SW480 (cell line): ENCODE results near the gene SMG6.

Experiments
- DNase-seq: peaks from one replicate; pipeline ENCODE4 v3.0.0-alpha.2; 2016; ENCODE audit warnings: low spot score

SMG6 gene

DNA sequence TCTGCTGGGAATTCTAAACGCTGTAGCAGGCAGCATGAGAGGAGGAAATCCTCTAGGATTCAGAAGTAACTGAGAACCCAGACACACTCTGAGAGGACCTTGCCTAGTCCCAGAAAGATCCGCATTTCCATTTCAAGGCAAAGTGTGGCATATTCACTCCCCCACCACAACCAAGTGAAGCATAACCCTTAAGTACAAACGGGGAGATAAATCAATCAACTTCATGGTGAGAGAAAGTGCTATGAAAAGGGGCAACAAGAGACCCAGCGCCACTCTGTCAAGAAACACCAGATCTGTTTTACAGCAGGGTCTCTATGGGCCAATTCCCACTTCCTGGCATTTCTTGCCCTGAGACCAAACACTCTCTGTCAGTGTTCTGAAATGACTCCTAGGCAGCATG, 68.3 kb downstream of the SMG6 start:
- DNase-seq = no peak

- DNase-seq = no peak
These were observed 70.1 kb downstream of the SMG6 start for GRCh38 chr17:2233441-2233947.

GRCh38 chr17:2232244-2232638, 71.3 kb downstream of the SMG6 start:
- DNase-seq = no peak

DNA sequence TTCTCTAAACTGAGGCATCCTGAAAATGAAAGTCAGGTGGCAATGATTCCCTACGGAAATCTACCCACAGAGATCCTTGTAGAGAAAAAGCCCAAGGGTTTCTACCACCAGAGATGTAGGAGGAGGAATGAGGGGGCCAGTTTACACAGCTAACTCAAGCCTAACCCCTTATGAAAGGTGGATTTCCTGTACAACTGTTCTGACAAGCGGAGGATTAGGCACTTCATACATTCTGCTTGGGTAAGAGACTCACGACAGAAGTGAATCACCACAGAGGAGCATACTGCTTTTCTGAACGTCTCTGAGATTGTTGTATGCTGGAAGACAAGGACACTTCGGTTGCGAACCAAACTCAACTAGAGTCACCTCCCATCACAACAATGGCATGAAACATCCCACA, 72.7 kb downstream of the SMG6 start:
- no peak for DNase-seq

- DNase-seq = no peak
These were observed 76.4 kb downstream of the SMG6 start for GRCh38 chr17:2227025-2227699.

- no peak for DNase-seq
These were observed 80.0 kb downstream of the SMG6 start for GRCh38 chr17:2223617-2223927.

DNA sequence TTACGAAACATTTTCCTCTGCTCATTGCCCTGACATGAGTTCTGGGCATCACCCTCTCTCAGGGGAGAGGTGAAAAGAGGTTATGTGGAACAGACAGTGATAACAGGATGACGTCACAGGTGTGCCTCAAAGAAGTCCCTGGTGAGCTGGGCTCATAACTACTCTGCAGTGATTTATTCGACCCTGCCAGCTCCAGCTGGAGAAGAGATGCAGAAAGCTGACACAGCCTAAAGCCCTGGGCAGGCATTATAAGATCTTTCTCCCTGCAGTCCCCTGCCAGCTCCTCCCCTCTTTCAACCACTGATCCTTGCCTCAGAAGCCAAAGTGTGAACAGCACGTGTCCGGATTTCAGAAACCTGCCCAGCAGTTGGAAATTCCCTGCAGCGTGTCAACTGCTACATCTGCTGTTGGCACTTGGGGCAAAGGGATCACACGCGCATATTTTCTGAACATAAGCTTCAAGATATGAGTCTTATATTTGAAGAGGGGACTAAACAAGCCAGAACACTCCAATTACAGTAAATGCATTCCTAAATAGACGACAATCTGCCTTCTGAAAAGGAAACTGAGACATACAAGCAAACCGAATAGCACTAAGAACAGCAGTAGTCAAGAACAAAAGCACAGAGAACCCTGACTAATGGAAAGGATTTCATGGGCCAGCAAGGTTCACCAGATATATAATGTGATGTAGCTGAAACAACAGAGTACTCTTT, 80.5 kb downstream of the SMG6 start:
- DNase-seq = no peak

DNA sequence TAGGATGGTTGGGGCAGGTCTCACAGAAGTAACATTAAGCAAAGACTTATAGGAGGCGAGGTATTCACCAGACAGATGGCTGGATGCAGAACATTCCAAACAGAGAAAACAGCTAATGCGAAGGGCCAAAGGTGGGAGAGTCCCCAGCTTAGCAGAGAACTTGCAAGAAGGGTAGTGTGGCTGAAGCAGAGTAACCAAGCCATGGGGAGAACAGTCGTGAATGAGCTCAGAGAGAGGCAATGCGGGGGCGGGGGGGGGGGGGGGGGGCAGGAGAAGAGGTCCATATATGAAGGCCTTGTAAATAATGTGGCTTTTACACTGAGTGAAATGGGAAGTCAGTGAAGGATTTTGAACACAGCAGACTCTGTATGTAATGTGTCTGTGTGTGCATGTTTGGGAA, 81.3 kb downstream of the SMG6 start:
- DNase-seq = no peak

GRCh38 chr17:2218426-2218825, 85.2 kb downstream of the SMG6 start:
- DNase-seq = no peak

GRCh38 chr17:2215616-2216364, 87.8 kb downstream of the SMG6 start:
- no peak for DNase-seq

- no peak for DNase-seq
These were observed 88.5 kb downstream of the SMG6 start for GRCh38 chr17:2214929-2215615.

DNA sequence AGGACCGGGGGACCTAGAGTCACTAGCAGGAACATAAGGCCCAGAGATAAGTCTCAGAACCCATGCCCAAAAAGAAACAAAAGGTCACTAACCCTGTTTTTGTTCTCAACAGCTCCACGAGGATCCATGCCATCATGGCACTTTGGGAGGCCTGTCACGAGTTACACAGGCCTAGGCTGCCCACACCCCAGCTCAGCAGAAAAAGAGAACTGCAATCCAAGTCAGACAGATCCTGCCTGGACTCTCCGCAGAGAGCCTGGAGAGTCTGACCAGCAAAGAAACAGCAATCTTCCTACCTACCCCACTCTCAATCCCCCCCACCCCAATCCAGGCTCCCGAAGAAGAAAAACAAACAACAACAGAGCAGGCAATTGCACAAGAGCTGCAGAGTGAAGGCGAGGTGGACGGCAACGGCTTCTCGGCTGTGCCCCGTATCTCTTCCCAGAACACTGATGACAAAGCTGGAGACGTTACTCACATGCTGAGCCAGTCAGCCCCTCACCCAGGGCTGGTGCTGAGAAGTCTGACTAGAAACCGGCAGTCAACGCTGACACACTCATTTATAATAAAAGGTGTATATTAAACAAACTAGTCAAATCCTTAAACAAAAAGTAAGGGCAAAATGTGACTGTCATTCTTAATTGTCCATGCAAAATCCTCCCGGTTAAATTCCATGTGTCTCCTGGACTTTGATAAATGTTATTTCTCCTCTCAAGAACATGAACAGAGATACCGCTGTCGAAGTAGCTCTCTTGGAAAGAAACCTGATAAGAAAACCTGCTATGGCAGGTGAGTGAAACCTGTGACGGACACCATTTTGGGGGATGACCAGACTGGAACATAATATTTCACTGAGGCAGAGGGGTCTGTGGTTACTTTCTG, 89.3 kb downstream of the SMG6 start:
- no peak for DNase-seq

DNA sequence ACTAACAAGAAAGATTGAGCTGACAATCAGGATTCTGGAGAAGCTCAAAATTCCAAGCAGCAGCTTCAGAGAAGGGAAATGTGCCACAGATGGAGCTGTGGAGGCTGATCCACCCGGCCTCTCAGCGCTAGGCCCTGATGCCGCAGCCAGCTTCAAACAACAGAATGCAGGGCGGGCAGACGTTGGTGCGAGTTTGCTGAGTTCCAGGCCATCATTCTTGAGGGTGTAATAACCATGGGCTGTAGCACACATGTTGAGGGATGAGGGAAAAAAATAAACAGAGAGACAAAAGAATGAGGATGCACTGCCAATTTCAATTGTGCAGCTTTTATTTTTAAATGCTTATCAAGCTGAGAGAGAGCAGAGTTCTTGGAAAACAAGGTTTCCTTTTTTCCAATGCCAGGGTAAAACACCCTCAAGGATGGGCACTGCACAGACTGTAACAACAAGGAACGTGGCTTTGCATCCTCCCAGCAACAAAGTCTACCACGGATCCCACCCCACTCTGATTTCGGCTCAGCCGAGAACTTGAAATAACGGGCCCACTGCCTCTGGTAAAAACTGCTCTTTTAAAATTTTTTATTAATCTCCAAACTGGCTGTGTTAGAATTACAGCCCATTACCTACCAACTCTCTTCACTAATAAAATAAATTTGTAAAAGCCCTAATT, 90.2 kb downstream of the SMG6 start:
- DNase-seq = no peak

DNA sequence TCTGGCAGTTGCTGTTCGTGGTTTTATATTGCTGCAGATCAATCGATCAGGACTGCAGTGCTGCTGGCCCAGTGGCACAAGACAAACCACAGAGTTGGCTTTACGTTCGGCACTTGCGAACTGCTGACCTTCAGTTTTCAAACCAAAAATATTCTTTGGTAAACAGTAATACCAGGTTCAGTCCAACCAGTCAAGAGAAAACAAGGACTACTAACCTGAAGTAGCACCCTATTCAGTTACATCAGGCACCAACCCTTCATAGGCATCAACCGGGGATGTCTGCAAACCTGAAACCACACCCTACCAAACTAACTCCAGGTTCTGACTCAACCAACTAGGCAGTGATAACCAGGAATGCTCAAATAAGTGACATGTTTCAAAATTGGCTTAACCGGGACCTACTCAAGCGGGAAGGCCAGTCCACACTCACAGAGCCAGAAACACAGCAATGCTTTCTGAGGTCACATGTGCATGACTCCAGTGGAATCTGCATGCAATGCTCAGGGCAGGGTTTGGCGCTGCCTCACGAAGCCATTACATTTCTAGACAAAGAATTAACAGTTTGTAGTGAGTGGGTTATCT, 91.1 kb downstream of the SMG6 start:
- DNase-seq = no peak

DNA sequence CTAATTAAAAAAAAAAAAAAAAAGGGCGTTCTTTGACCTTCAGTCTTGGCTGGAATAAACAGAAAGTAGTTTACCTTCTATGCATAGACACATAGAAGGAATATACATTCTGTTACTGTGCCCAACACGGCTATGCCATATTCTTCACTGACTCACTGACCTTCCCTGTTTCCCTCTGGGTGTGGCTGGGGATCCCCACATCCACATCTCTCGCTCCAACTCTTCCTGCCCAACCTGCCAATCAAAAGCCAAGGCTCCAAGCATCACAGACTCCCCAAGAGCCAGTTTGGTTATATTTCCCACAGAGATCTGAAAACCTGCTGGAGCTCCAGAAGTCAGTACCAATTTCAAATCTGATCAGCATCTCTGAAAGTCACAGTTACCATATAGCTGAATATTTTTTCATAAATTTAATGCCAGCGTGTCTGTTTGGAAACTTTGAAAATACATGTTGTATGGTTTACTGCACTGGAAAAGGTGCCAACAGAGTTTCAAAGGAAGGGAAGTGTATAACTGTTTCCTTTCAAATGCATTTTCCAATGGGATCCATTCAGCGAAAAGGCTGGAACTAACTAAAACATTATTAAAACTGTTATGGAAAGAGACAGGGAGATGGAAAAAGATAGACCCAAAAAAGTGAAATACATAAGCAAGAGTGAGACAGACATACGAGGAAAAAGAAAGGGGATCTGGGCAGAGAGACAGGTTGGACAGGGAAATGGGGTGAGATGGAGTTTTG, 91.8 kb downstream of the SMG6 start:
- no peak for DNase-seq

DNA sequence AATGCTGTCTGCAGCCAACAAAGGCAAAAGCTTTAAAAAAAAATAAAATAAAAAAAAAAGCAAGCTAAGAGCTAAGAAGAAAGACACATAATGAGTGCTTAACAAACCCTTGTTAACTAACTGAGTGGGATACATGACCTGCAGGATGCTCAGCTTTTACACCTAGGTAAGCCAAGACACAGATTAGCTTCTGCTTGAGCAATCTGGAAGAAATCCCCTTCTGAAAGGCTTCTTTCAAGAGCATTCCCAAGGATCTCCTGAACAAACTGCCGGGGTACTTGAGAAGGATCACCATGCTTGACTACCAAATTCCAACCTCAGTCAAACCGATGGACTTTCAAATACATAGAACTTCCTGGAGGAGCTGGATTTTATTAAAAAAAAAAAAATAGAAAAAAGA, 92.9 kb downstream of the SMG6 start:
- DNase-seq = no peak

DNA sequence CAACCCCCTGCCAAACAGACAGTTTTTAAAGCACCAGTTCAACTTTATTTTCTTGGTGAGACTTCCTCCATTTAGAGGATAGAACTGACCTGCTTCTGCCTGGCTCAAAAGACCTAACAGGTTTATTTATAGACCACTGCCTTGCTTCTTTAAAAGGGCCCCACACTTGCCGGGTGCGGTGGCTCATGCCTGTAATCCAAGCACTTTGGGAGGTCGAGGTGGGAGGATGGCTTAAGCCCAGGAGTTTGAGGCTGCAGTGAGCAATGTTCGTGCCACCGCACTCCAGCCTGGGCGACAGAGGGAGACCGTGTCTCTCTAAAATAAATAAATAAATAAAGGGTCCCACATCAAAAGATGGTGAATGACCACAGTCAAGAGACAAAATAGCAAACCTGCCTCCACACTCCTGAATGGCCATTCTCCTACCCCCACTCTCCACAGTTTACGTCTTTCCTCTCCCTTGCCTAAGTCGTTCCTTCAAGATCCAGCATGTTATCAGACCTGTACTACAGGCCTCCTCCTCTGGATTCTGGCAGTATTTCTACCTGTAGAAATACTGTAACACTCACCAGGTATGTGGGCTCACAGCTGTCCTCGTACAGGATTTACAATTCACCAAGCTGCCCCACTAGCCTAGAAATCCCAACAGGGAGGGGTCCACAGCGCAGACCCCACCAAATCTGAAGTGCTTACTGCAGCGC, 95.6 kb downstream of the SMG6 start:
- no peak for DNase-seq

GRCh38 chr17:2204393-2204792, 99.2 kb downstream of the SMG6 start:
- no peak for DNase-seq

GRCh38 chr17:2203818-2204217, 99.8 kb downstream of the SMG6 start:
- DNase-seq = no peak
